MM.1S (cell line): ENCODE results near the gene RGR.

Experiments used
- DNase-seq: peaks from one replicate; pipeline ENCODE4 v3.0.0-alpha.2; 2015
- H2AFZ ChIP-seq: fragments of 300-600 bp; sonication (generic); 2 replicates; pipeline ENCODE4 v1.6.0; 2016; ENCODE audit warnings: antibody characterized with exemption, low read length
- H3F3A ChIP-seq: fragments of 300-600 bp; sonication (generic); 2 replicates; pipeline ENCODE4 v1.6.1; 2016; ENCODE audit warnings: mild to moderate bottlenecking, antibody characterized with exemption, low read length, moderate library complexity, mixed read lengths; ENCODE audit not compliant: insufficient read depth
- H3K27ac ChIP-seq: fragments of 300-600 bp; sonication (generic); 2 replicates; pipeline ENCODE4 v1.5.1; 2016; ENCODE audit warnings: mild to moderate bottlenecking, low read length
- H3K27me3 ChIP-seq: fragments of 300-600 bp; sonication (generic); replicated peaks from 2 replicates; pipeline ENCODE4 v1.6.0; 2016; ENCODE audit warnings: low read length; ENCODE audit not compliant: insufficient read depth
- H3K36me3 ChIP-seq: fragments of 300-600 bp; sonication (generic); replicated peaks from 2 replicates; pipeline ENCODE4 v1.6.1; 2016; ENCODE audit warnings: mild to moderate bottlenecking, low read length, mixed read lengths; ENCODE audit not compliant: insufficient read depth
- H3K4me1 ChIP-seq: fragments of 300-600 bp; sonication (generic); 2 replicates; pipeline ENCODE4 v1.6.1; 2016; ENCODE audit warnings: low read length, mixed read lengths
- H3K4me2 ChIP-seq: fragments of 300-600 bp; sonication (generic); 2 replicates; pipeline ENCODE4 v1.6.0; 2016; ENCODE audit warnings: low read depth, low read length
- H3K4me3 ChIP-seq: fragments of 300-600 bp; sonication (generic); 2 replicates; pipeline ENCODE4 v1.5.1; 2016; ENCODE audit warnings: low read length, mixed read lengths
- H3K79me2 ChIP-seq: fragments of 300-600 bp; sonication (generic); 2 replicates; pipeline ENCODE4 v1.6.1; 2016; ENCODE audit warnings: mixed run types, low read length, mixed read lengths
- H3K9ac ChIP-seq: fragments of 300-600 bp; sonication (generic); 2 replicates; pipeline ENCODE4 v1.6.1; 2016; ENCODE audit warnings: low read length, mixed read lengths
- H3K9me2 ChIP-seq: fragments of 300-600 bp; sonication (generic); replicated peaks from 2 replicates; pipeline ENCODE4 v1.6.1; 2016; ENCODE audit warnings: mild to moderate bottlenecking, low read length, mixed read lengths; ENCODE audit not compliant: insufficient read depth
- H3K9me3 ChIP-seq: fragments of 300-600 bp; sonication (generic); replicated peaks from 2 replicates; pipeline ENCODE4 v1.6.1; 2016; ENCODE audit warnings: mild to moderate bottlenecking, low read length, mixed read lengths; ENCODE audit not compliant: insufficient read depth
- H4K20me1 ChIP-seq: fragments of 300-600 bp; sonication (generic); 2 replicates; pipeline ENCODE4 v1.6.1; 2016; ENCODE audit warnings: mild to moderate bottlenecking, low read length, moderate library complexity, mixed read lengths; ENCODE audit not compliant: insufficient read depth
- EZH2 ChIP-seq: fragments of 300-600 bp; sonication (generic); optimal IDR thresholded peaks from 2 replicates; pipeline ENCODE3; 2017; ENCODE audit warnings: low read depth, mild to moderate bottlenecking, antibody characterized with exemption, low read length, mixed read lengths
- EZH2phosphoT487 ChIP-seq: fragments of 300-600 bp; sonication (generic); IDR thresholded peaks from 2 replicates; pipeline ENCODE4 v1.6.1; 2018; ENCODE audit warnings: antibody characterized with exemption, low read length
- TF ChIP-seq, protein P1 (sequence below): fragments of 300-600 bp; sonication (generic); IDR thresholded peaks from 2 replicates; pipeline ENCODE4 v1.5.1; 2016; ENCODE audit warnings: antibody characterized with exemption, low read length, mixed read lengths

The RGR gene

GRCh38 chr10:84204610-84205009 lies 40.2 kb upstream of the RGR start:
- no peaks in the 10 kb centered on the region for H4K20me1 ChIP-seq
- TF ChIP-seq, protein P1, sequence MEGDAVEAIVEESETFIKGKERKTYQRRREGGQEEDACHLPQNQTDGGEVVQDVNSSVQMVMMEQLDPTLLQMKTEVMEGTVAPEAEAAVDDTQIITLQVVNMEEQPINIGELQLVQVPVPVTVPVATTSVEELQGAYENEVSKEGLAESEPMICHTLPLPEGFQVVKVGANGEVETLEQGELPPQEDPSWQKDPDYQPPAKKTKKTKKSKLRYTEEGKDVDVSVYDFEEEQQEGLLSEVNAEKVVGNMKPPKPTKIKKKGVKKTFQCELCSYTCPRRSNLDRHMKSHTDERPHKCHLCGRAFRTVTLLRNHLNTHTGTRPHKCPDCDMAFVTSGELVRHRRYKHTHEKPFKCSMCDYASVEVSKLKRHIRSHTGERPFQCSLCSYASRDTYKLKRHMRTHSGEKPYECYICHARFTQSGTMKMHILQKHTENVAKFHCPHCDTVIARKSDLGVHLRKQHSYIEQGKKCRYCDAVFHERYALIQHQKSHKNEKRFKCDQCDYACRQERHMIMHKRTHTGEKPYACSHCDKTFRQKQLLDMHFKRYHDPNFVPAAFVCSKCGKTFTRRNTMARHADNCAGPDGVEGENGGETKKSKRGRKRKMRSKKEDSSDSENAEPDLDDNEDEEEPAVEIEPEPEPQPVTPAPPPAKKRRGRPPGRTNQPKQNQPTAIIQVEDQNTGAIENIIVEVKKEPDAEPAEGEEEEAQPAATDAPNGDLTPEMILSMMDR: no peak
- TF ChIP-seq EZH2 (no peak), EZH2phosphoT487 (no peak)
- H3K9ac ChIP-seq: no peak overlapping the region
- no peak overlapping the region for H3K4me2 ChIP-seq
- no peak overlapping the region for H3K27ac ChIP-seq
- no peaks in the 10 kb centered on the region for H3K36me3 ChIP-seq
- H3K9me2 ChIP-seq: no peaks in the 10 kb centered on the region
- no peak for DNase-seq
- no peaks in the 10 kb centered on the region for H3K9me3 ChIP-seq
- H3K4me3 ChIP-seq: no peak overlapping the region
- H3K27me3 ChIP-seq: no peaks in the 10 kb centered on the region
- no peaks in the 10 kb centered on the region for H3K79me2 ChIP-seq
- no peak overlapping the region for H2AFZ ChIP-seq
- H3K4me1 ChIP-seq: no peaks in the 10 kb centered on the region
- H3F3A ChIP-seq: no peaks in the 10 kb centered on the region

DNA sequence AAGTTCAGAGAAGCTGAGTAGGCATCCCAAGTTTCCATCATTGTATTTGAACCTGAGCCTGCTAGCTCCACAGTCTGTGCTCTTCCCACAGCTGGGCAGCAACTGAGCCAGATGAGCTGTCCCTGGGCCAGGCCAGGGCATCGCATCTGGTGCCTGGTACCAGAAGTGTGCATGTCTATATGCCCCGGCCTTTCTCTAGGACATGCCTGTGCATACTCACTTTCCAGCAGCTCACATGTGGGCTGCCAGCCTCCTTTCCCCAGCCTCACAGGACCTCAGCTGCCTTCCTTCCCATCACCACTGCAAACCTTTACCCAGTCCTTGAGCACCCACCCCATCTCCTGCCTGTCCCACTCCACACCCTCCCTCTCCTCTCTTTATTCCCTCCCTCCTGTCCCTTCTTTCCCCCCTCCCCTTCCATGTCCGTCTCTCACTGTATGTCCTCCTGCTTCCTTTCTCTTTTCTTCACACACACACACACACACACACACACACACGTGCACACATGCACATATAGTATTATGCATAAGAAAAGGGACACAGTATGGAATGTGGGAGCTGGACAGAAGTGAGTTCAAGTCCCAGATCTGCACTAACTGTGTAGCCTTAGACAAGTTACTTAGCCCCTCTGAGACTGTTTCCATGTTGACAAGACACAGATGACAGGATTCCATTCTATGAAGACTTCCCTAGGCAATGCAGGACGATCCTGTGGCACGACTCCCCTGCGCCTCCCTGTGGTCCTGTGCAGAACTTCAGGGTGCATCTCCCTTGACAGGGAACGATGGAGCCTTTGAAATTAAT lies 39.6 kb upstream of the RGR start:
- Histone ChIP-seq H2AFZ (no peak overlapping the region), H3K27ac (no peak overlapping the region), H3K4me3 (no peak overlapping the region), H3K36me3 (no peaks in the 10 kb centered on the region), H3K27me3 (no peaks in the 10 kb centered on the region), H3K9me2 (no peaks in the 10 kb centered on the region), H3K4me1 (no peaks in the 10 kb centered on the region), H3K9me3 (no peaks in the 10 kb centered on the region), H3F3A (no peaks in the 10 kb centered on the region), H4K20me1 (no peaks in the 10 kb centered on the region), H3K79me2 (no peaks in the 10 kb centered on the region), H3K9ac (no peak overlapping the region), H3K4me2 (no peak overlapping the region)
- DNase-seq: peak; percentile 51
- TF ChIP-seq EZH2: no peak
- no peak for TF ChIP-seq EZH2phosphoT487
- TF ChIP-seq, protein P1: peak; percentile 87

GRCh38 chr10:84205853-84206525 lies 38.9 kb upstream of the RGR start:
- no peak for TF ChIP-seq EZH2phosphoT487
- TF ChIP-seq EZH2: no peak
- TF ChIP-seq, protein P1: no peak
- no peak for DNase-seq
- no peaks in the 10 kb centered on the region for H3K9me2 ChIP-seq
- H3K79me2 ChIP-seq: no peaks in the 10 kb centered on the region
- no peak overlapping the region for H3K9ac ChIP-seq
- H3K36me3 ChIP-seq: no peaks in the 10 kb centered on the region
- no peaks in the 10 kb centered on the region for H3K27me3 ChIP-seq
- no peak overlapping the region for H3K4me2 ChIP-seq
- no peak overlapping the region for H3K27ac ChIP-seq
- H3K4me1 ChIP-seq: no peaks in the 10 kb centered on the region
- H3K4me3 ChIP-seq: no peak overlapping the region
- H2AFZ ChIP-seq: no peak overlapping the region
- no peaks in the 10 kb centered on the region for H4K20me1 ChIP-seq
- H3F3A ChIP-seq: no peaks in the 10 kb centered on the region
- no peaks in the 10 kb centered on the region for H3K9me3 ChIP-seq
